Mesothelial cell of epicardium (in vitro differentiated cells): ENCODE measurements around the gene CEACAM16. TPM values are rescaled to one million over a fixed set of nuclear protein-coding genes. Genes with fewer than 3 reads are reported as not detected.

ENCODE experiments used
- DNase-seq, 2 experiments: peaks; one replicate each; pipeline ENCODE4 v3.0.0; 2021; ENCODE audit warnings: low spot score in 2 of 2; ENCODE audit not compliant: unreplicated experiment in 2 of 2
- H3K27ac Mint-ChIP-seq: 2 replicates; pipeline ENCODE4 v1.8.0; 2021; ENCODE audit warnings: mixed read lengths
- H3K27me3 Mint-ChIP-seq: 2 replicates; pipeline ENCODE4 v1.8.0; 2021; ENCODE audit warnings: low read depth, mixed read lengths
- H3K36me3 Mint-ChIP-seq: 2 replicates; pipeline ENCODE4 v1.8.0; 2021; ENCODE audit warnings: mixed read lengths
- H3K4me1 Mint-ChIP-seq: 2 replicates; pipeline ENCODE4 v1.8.0; 2021; ENCODE audit warnings: mixed read lengths
- H3K4me3 Mint-ChIP-seq: 2 replicates; pipeline ENCODE4 v1.8.0; 2021; ENCODE audit warnings: mild to moderate bottlenecking, moderate library complexity, mixed read lengths
- H3K9me3 Mint-ChIP-seq: 2 replicates; pipeline ENCODE4 v1.8.0; 2021; ENCODE audit warnings: mixed read lengths
- CTCF ChIP-seq: fragments of 200-600 bp; sonication (generic); IDR thresholded peaks from one replicate; pipeline ENCODE4 v1.5.0; 2021; ENCODE audit warnings: antibody characterized with exemption; ENCODE audit not compliant: unreplicated experiment
- total RNA-seq: library from RNA; stranded (reverse); gene quantifications from 3 replicates; pipeline ENCODE4 v1.2.1, GENCODE V29; 2021

The CEACAM16 gene
- total RNA-seq, 1 donor from 2014 or later, result not detected

DNA sequence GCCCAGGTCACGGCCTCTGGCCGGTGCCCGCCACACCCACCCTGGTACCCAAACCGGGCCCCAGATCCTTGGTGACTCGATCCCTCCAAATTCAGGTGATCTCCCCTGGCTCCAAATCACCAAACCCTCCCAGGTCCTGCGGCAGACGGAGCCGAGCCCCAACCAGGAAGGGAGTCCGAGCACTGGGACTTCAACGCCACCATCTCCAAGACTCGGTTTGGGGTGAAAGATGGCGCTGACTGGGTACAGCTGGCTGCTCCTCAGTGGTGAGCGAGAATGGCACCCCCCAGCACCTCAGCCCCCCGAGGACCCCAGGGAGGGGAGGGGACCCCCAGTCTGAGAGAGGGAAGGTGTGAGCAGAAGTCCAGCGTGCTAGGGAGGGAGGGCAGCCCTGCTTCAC lies 2.3 kb downstream of the CEACAM16 start:
- H3K36me3 Mint-ChIP-seq, result no peaks in the 10 kb centered on the region

DNA sequence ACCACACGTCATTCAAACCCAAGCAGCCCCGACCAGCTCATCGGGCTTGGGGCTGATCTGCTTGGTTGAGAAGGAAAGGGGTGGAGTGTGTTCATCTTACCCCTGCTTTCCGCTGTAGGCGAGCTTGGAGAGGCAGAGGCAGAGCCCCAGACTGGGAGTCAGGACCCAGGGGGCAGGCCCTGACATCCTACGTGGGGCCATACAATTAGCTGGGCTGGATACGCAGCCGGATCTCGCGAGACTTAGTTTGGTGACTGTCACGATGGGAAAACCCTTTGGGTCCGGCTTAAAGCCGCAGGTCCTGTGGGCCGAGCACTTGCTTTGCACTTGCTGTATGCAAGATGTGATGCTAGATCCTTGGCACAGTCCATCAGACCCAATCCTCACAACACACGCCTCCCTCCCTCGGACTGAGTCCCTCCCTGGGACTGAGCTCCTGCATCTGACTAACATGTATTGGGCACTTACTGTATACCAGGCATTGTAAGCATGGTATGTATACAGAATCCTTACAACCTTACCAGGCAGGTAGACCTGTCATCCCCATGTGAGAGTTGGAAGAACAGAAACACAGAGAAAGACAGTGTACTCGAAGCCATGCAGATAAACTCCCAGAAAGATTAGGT lies 3.7 kb downstream of the CEACAM16 start:
- no peak for DNase-seq
- no peaks in the 10 kb centered on the region for H3K36me3 Mint-ChIP-seq
- H3K27ac Mint-ChIP-seq, result no peak overlapping the region
- H3K9me3 Mint-ChIP-seq, result no peaks in the 10 kb centered on the region
- H3K27me3 Mint-ChIP-seq, result no peaks in the 10 kb centered on the region
- H3K4me1 Mint-ChIP-seq, result no peaks in the 10 kb centered on the region
- TF ChIP-seq CTCF, result no peak
- H3K4me3 Mint-ChIP-seq, result no peak overlapping the region

More for the DNA sequence above, 2.3 kb downstream of the CEACAM16 start:
- H3K4me1 Mint-ChIP-seq, result no peaks in the 10 kb centered on the region
- H3K27ac Mint-ChIP-seq, result no peak overlapping the region
- no peak for DNase-seq
- TF ChIP-seq CTCF, result no peak
- H3K27me3 Mint-ChIP-seq, result no peaks in the 10 kb centered on the region
- no peaks in the 10 kb centered on the region for H3K9me3 Mint-ChIP-seq
- H3K4me3 Mint-ChIP-seq, result no peak overlapping the region

- no peak overlapping the region for H3K4me3 Mint-ChIP-seq
- no peaks in the 10 kb centered on the region for H3K27me3 Mint-ChIP-seq
- H3K36me3 Mint-ChIP-seq, result no peaks in the 10 kb centered on the region
- no peak for TF ChIP-seq CTCF
- H3K27ac Mint-ChIP-seq, result no peak overlapping the region
- no peaks in the 10 kb centered on the region for H3K4me1 Mint-ChIP-seq
- DNase-seq, result no peak
- H3K9me3 Mint-ChIP-seq, result no peaks in the 10 kb centered on the region
These were observed 4.6 kb downstream of the CEACAM16 start for GRCh38 chr19:44703336-44704078.

DNA sequence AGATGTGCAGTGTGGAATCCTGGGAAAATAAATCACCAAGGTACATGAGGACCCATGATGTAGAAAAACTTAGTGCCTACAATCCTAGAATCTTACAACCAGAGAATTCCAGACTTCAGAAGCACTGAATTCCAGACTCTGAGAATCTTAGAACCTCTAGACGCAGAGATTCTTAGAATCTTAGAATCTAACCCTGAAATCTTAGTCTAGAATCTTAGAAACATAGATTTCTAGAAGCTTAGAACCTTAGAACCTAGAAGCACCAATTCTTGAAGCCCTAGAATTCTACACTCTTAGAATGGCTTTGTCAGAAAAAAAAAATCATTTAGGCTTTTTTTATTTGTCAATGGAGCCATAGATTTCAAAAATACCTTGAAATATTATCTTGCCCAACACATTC lies 6.0 kb downstream of the CEACAM16 start:
- TF ChIP-seq CTCF, result no peak
- Mint-ChIP-seq H3K27me3 (no peaks in the 10 kb centered on the region), H3K4me3 (no peak overlapping the region), H3K4me1 (no peaks in the 10 kb centered on the region), H3K27ac (no peak overlapping the region), H3K36me3 (no peaks in the 10 kb centered on the region), H3K9me3 (no peaks in the 10 kb centered on the region)
- no peak for DNase-seq

- no peak for TF ChIP-seq CTCF
- H3K27me3 Mint-ChIP-seq, result no peaks in the 10 kb centered on the region
- DNase-seq, result no peak
- no peaks in the 10 kb centered on the region for H3K9me3 Mint-ChIP-seq
- no peaks in the 10 kb centered on the region for H3K36me3 Mint-ChIP-seq
- no peak overlapping the region for H3K4me3 Mint-ChIP-seq
- H3K27ac Mint-ChIP-seq, result no peak overlapping the region
- H3K4me1 Mint-ChIP-seq, result no peaks in the 10 kb centered on the region
These were observed 6.6 kb downstream of the CEACAM16 start for GRCh38 chr19:44705502-44706010.
